HAP-1 (cell line): Measurements from ENCODE around the gene OXT.
"Not testable (repeated sequence)": the region's sequence is repeated elsewhere in the genome, so short reads cannot be mapped to it uniquely, and the experiment has no call there.

Source experiments
- DNase-seq, 2 experiments: peaks; one replicate each; pipeline ENCODE4 v3.0.0-alpha.2; 2016 to 2020; ENCODE audit warnings: low spot score in 2 of 2
- H3K27me3 ChIP-seq: fragments of 250-450 bp; sonication (Bioruptor Pico); 2 replicates; pipeline ENCODE4 v1.5.1; 2020; ENCODE audit warnings: low read depth, mild to moderate bottlenecking, moderate library complexity
- H3K36me3 ChIP-seq: fragments of 250-450 bp; sonication (Bioruptor Pico); replicated peaks from 2 replicates; pipeline ENCODE4 v1.5.1; 2020; ENCODE audit warnings: mild to moderate bottlenecking
- H3K4me1 ChIP-seq: fragments of 250-450 bp; sonication (Bioruptor Pico); 2 replicates; pipeline ENCODE4 v1.5.1; 2020; ENCODE audit warnings: mild to moderate bottlenecking
- H3K4me3 ChIP-seq: fragments of 250-450 bp; sonication (Bioruptor Pico); 2 replicates; pipeline ENCODE4 v1.5.1; 2020; ENCODE audit warnings: mild to moderate bottlenecking, moderate library complexity
- H3K9me3 ChIP-seq: fragments of 250-450 bp; sonication (Bioruptor Pico); 2 replicates; pipeline ENCODE4 v1.5.1; 2020; ENCODE audit warnings: mild to moderate bottlenecking, moderate library complexity
- in situ Hi-C: fragments of 300-500 bp; cut with MboI; formaldehyde crosslinking; loops from 3 replicates; pipeline ENCODE4 v1.14.3; 2020; ENCODE audit warnings: low sequenced_read_pairs, inconsistent platforms, mixed read lengths

Gene OXT

DNA sequence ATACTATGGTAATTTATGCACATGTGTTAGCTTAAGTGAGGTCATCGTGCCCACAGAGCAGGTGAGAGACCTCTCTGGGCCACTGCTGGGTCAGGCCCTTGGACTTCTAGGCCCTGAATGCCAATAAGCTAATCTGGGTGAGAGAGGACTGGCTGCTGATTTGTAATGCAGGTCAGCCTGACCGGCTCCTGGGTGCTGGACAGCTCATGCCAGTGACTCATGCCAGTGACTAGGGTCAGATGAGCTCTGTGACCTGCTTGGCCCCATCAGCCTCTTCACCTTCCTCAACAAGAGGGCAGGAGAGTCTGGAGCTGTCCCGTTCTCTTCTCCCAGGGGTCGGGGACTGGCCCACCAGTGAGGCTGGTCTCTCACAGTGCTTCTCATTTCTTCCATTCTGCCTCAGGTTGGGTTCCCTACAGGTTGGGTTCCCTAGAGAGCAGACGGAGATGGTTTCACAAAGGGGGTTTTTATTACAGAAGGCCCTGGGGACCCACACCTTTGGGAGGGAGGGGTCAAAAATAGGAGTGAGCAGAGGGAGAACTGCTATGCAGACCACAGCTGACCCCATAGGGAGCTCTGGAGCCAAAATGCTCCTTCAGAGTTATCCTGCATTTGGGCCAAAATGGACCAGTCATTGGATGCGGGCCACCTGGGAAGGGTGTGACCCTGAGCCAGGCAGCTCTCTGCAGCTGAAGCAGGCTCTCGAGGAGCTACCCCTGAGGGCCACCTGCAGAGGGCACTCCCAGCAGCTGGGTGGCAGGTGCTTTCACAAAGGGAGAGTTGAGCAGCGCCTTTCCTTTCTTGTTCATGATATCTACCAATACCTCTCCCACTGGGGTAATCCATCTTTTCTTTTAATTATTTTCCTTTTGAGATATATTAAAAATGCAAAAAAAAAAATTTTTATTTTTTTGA, 2.2 kb upstream of the OXT start:
- H3K4me3 ChIP-seq = no peak overlapping the region
- H3K36me3 ChIP-seq = no peaks in the 10 kb centered on the region
- DNase-seq = no peak
- H3K27me3 ChIP-seq = no peaks in the 10 kb centered on the region
- in situ Hi-C loops = no loop called here
- no peaks in the 10 kb centered on the region for H3K9me3 ChIP-seq
- peaks cover 2% of the 10 kb centered on the region; the same call in 1 of the 2 replicates for H3K4me1 ChIP-seq

DNA sequence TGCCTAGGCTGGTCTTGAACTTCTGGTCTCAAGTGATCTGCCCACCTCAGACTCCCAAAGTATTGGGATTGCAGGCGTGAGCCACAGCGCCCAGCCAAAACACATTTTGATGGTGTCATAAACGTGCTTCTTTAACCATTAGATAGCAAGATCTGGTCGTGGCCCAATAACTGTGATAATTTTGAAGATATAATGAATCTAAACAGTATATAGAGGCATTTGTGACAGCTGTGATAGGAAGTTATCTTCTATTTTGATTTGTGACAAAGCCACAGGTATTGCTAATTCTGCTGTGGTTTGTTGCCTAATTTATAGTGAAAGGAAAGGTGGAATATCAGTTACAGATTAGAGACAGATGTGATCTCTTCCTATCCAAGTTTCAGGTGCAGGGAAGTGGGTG, 695 bp upstream of the OXT start:
- H3K4me1 ChIP-seq = peaks cover 2% of the 10 kb centered on the region; the same call in 1 of the 2 replicates
- H3K9me3 ChIP-seq = no peaks in the 10 kb centered on the region
- H3K27me3 ChIP-seq = no peaks in the 10 kb centered on the region
- DNase-seq = no peak
- no peak overlapping the region for H3K4me3 ChIP-seq
- no peaks in the 10 kb centered on the region for H3K36me3 ChIP-seq
- in situ Hi-C loops = no loop called here

DNA sequence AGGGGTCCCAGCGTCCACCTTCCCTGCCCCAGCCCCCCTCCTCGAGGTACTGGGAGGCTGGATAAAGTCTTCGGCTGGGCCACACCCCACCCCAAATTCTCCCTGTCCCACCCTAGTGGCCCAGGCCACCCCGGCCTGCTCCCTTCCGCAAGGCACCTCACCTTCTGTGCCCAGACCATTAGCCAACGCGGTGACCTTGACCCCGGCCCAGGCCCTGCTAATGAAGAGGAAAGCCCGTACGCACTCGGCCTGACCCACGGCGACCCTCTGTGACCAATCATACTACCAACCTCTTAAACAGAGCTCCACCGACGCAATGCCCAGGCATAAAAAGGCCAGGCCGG, 182 bp upstream of the OXT start:
- no peak for DNase-seq
- H3K27me3 ChIP-seq = no peaks in the 10 kb centered on the region
- no peaks in the 10 kb centered on the region for H3K36me3 ChIP-seq
- in situ Hi-C loops = no loop called here
- peaks cover 2% of the 10 kb centered on the region; the same call in 1 of the 2 replicates for H3K4me1 ChIP-seq
- no peaks in the 10 kb centered on the region for H3K9me3 ChIP-seq
- H3K4me3 ChIP-seq = peak overlapping the region; percentile 37

GRCh38 chr20:3072530-3073250, 1.3 kb downstream of the OXT start:
- Histone ChIP-seq H3K9me3 (no peaks in the 10 kb centered on the region), H3K27me3 (no peaks in the 10 kb centered on the region), H3K36me3 (no peaks in the 10 kb centered on the region), H3K4me1 (peaks cover 2% of the 10 kb centered on the region; the same call in 1 of the 2 replicates), H3K4me3 (peak overlapping the region; percentile 37; the same call in 1 of the 2 replicates)
- DNase-seq = no peak
- in situ Hi-C loops = no loop called here

DNA sequence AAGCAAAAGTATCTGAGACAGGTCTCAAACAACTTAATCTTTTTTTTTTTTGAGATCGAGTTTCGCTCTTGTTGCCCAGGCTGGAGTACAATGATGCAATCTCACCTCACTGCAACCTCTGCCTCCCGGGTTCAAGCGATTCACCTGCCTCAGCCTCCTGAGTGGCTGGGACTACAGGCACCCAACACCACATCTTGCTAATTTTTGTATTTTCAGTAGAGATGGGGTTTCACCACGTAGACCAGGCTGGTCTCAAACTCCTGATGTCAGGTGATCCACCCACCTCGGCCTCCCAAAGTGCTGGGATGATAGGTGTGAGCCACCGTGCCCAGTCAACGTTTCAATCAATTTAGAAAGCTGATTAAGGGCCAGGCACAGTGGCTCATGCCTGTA, 1.8 kb downstream of the OXT start:
- in situ Hi-C loops, H3K36me3 ChIP-seq, H3K4me1 ChIP-seq, H3K27me3 ChIP-seq, H3K9me3 ChIP-seq, DNase-seq, H3K4me3 ChIP-seq: not testable (repeated sequence)

GRCh38 chr20:3074812-3075211, 3.4 kb downstream of the OXT start:
- Histone ChIP-seq H3K36me3 (no peaks in the 10 kb centered on the region), H3K4me1 (peaks cover 2% of the 10 kb centered on the region; the same call in 1 of the 2 replicates), H3K27me3 (0 out of 2 replicates have a peak, but pooled peaks cover 3% of the 10 kb centered on the region), H3K9me3 (no peaks in the 10 kb centered on the region), H3K4me3 (no peak overlapping the region)
- in situ Hi-C loops = no loop called here
- no peak for DNase-seq

- H3K4me1 ChIP-seq, H3K36me3 ChIP-seq, H3K9me3 ChIP-seq, in situ Hi-C loops, H3K4me3 ChIP-seq, DNase-seq, H3K27me3 ChIP-seq: not testable (repeated sequence)
Observed at GRCh38 chr20:3075315-3075714, 3.9 kb downstream of the OXT start.

DNA sequence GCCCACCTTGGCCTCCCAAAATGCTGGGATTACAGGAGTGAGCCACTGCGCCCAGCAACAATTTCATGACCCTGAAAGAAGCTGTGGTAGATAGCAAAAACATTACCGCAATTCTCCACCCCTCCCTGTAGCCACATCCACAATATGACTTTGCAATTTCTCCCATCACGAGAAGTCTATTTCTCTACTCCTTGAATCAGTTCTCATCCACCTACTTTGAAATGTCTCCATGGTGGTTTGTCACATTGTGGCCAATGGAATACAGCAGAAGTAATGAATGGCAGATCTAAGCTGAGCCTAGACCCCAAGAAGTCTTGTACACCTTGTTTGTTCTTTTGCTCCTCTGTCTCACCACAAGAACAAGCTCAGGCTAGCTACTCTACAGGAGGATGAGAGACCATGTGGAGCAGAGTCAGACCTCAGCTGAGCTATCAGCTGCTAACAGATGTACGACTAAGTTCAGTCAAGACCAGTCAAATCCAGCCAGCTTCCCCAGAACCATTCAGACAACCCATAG, 6.3 kb downstream of the OXT start:
- no peaks in the 10 kb centered on the region for H3K36me3 ChIP-seq
- H3K9me3 ChIP-seq = no peaks in the 10 kb centered on the region
- no peaks in the 10 kb centered on the region for H3K4me1 ChIP-seq
- in situ Hi-C loops = no loop called here
- DNase-seq = no peak
- H3K4me3 ChIP-seq = no peak overlapping the region
- H3K27me3 ChIP-seq = 0 out of 2 replicates have a peak, but pooled peaks cover 3% of the 10 kb centered on the region

DNA sequence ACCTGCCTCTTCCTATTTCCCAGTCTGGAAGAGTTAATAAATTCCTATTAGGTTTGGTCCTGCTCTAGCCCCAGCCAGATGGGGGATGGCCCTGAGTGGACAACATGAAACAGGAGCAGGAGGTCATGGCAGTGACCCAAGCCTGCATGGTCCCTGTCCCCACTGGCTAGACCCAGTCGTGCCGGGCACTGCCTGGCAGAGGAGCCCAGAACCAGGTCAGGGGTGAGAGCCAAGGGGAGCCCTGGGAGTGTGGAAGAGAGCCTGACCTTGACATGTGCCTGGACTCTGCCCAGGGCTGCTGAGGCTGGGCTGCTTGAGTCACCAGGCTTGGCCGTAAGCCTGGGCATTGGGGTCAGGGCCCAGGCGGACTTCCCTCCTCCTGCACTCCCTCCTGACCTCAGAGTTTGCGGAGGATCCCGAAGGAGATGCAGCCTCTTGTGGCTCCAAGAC, 9.5 kb downstream of the OXT start:
- DNase-seq = no peak
- in situ Hi-C loops = no loop called here
- Histone ChIP-seq H3K4me3 (no peak overlapping the region), H3K4me1 (no peaks in the 10 kb centered on the region), H3K9me3 (no peaks in the 10 kb centered on the region), H3K27me3 (peaks cover 3% of the 10 kb centered on the region; the same call in 1 of the 2 replicates), H3K36me3 (no peaks in the 10 kb centered on the region)

DNA sequence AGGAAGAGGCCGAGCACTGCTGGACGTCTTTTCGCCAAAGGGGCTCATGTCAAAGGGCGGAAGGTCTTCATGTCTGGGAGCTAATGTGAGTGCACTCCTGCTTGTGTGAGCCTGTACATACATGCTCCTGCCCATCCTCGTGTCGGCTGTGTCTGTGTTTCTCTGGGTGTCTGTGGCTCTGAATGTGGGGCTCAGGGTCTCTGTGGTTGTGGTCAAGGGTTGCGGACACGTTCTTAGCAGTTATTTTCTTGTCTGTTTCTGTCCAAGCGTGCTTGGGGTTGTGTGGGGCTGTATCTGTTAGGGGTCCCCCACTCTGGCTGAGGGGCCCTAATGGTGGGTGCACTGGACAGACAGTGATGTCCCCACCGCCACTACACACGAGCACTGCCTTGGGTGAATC, 10.2 kb downstream of the OXT start:
- no peak for DNase-seq
- no peak overlapping the region for H3K4me3 ChIP-seq
- H3K27me3 ChIP-seq = peaks cover 3% of the 10 kb centered on the region; the same call in 1 of the 2 replicates
- no peaks in the 10 kb centered on the region for H3K9me3 ChIP-seq
- in situ Hi-C loops = no loop called here
- H3K4me1 ChIP-seq = no peaks in the 10 kb centered on the region
- H3K36me3 ChIP-seq = no peaks in the 10 kb centered on the region

DNA sequence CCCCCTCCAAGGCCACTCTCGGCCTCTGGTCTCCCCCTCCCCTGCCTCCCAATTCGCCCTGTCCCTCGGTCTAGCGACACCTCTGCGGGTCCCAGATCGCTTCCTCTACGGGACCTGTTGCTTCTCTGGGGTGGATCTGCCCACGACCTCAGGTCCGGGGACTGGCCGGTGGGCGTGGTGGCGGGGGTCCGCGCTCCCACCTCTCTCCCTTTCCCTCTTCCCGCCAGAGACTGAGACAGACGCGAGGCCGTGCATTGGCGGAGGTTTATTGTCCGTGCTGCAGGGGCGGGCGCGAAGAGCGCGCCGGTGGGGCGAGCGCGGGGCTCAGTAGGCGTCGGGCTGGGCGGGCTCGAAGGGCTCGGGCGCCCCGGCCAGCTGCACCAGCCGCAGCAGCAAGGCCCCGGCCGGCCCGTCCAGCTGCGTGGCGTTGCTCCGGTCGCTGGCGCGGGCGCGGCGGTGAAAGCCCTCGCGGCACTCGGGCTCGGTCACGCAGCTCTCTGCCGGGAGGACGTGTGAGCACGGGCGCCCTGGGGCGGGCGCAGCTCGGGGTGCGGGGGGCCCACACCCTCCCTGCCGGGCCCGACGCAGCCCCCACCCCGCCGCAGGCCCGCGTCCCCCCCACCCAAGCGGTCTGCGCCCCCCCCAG, 11.0 kb downstream of the OXT start:
- no peak overlapping the region for H3K4me3 ChIP-seq
- peaks cover 3% of the 10 kb centered on the region; the same call in 1 of the 2 replicates for H3K27me3 ChIP-seq
- H3K9me3 ChIP-seq = no peaks in the 10 kb centered on the region
- in situ Hi-C loops = no loop called here
- H3K36me3 ChIP-seq = no peaks in the 10 kb centered on the region
- no peak for DNase-seq
- H3K4me1 ChIP-seq = no peaks in the 10 kb centered on the region

DNA sequence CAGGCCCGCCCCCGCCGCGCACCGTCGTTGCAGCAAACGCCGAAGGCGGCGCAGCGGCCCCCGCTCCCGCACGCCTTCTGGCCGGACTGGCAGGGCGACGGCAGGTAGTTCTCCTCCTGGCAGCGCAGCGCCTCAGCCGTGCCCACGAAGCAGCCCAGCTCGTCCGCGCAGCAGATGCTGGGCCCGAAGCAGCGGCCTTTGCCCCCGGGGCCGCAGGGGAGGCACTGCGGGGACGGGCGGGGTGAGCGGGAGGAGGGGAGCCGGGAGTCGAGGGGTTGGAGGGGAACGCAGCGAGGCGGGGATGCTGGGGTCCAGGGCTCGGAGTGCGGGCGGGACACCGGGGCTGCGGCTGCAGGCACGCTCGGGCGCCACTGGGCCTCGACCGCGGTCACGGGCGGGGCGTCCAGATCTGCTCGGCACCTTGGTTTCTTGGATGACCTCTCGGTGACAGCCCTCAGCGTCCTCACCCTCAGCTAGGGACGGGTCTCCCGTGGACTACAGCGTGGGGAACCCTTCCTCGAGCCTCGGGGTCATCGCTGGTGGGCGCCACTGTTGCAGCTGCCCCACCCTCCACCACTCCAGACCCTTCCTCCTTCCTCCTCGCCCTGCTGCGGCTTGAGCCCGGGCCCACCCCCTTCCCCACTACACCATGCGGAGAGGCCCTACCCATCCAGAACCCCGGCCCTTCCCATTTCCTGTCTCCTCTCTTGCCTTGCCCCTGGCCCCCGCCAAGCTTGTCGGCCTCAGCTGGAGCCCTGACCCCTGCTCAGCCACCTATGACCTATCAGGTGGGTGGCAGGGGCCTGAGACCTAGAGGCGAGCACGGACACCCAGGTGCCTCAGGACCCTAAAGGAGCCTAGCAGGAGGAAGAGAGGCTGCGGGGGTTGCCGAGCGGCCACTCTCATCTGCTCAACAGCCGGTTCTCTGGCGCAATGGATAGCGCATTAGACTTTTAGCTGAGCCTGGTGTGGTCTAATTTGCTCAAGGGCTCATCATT, 11.8 kb downstream of the OXT start:
- Histone ChIP-seq H3K4me3 (no peak overlapping the region), H3K36me3 (no peaks in the 10 kb centered on the region), H3K27me3 (no peaks in the 10 kb centered on the region; the same call in 1 of the 2 replicates), H3K9me3 (no peaks in the 10 kb centered on the region), H3K4me1 (no peaks in the 10 kb centered on the region)
- no peak for DNase-seq
- in situ Hi-C loops = no loop called here
